OCI-LY1 (cell line): ENCODE results near the gene MPRIP.

Source experiments
- H2AFZ ChIP-seq: fragments of 200-600 bp; sonication (generic), shearing (Covaris generic); 2 replicates; pipeline ENCODE4 v1.6.0; 2014; ENCODE audit warnings: antibody characterized with exemption, mild to moderate bottlenecking, low read length
- H3F3A ChIP-seq: fragments of 200-600 bp; sonication (generic), shearing (Covaris generic); 2 replicates; pipeline ENCODE4 v1.6.0; 2014; ENCODE audit warnings: mild to moderate bottlenecking, antibody characterized with exemption, low read length, moderate library complexity; ENCODE audit not compliant: insufficient read depth
- H3K27ac ChIP-seq: fragments of 200-600 bp; sonication (generic); 2 replicates; pipeline ENCODE4 v1.5.1; 2014; ENCODE audit warnings: low read length, mixed run types, mild to moderate bottlenecking, low read depth; ENCODE audit not compliant: poor library complexity, severe bottlenecking
- H3K27me3 ChIP-seq: fragments of 200-600 bp; sonication (generic); 2 replicates; pipeline ENCODE4 v1.6.0; 2014; ENCODE audit warnings: antibody characterized with exemption, mild to moderate bottlenecking, low read length, moderate library complexity; ENCODE audit not compliant: insufficient read depth
- H3K36me3 ChIP-seq: fragments of 200-600 bp; sonication (generic); 2 replicates; pipeline ENCODE4 v1.6.1; 2014; ENCODE audit warnings: mild to moderate bottlenecking, antibody characterized with exemption, low read length, moderate library complexity, mixed read lengths; ENCODE audit not compliant: insufficient read depth
- H3K4me1 ChIP-seq: fragments of 200-600 bp; sonication (generic); 2 replicates; pipeline ENCODE4 v1.5.1; 2014; ENCODE audit warnings: mild to moderate bottlenecking, low read length, moderate library complexity; ENCODE audit not compliant: insufficient read depth, severe bottlenecking
- H3K4me2 ChIP-seq: fragments of 200-600 bp; sonication (generic), shearing (Covaris generic); 2 replicates; pipeline ENCODE4 v1.6.1; 2014; ENCODE audit warnings: low read length
- H3K4me3 ChIP-seq: fragments of 200-600 bp; sonication (generic); 2 replicates; pipeline ENCODE4 v1.5.1; 2014; ENCODE audit warnings: low read length, low read depth, mild to moderate bottlenecking, mixed read lengths; ENCODE audit not compliant: poor library complexity, severe bottlenecking
- H3K79me2 ChIP-seq: fragments of 200-600 bp; shearing (Covaris generic); 2 replicates; pipeline ENCODE4 v1.6.1; 2016; ENCODE audit warnings: mixed run types, low read length, mixed read lengths; ENCODE audit not compliant: insufficient read depth
- H3K9ac ChIP-seq: fragments of 200-600 bp; sonication (generic), shearing (Covaris generic); 2 replicates; pipeline ENCODE4 v1.6.1; 2014; ENCODE audit warnings: mild to moderate bottlenecking, low read length, mixed read lengths
- H3K9me2 ChIP-seq: fragments of 200-600 bp; sonication (generic), shearing (Covaris generic); 2 replicates; pipeline ENCODE4 v1.6.1; 2014; ENCODE audit warnings: low read depth, mild to moderate bottlenecking, low read length, mixed read lengths
- H3K9me3 ChIP-seq: fragments of 200-600 bp; shearing (Covaris generic); 2 replicates; pipeline ENCODE4 v1.6.1; 2014; ENCODE audit warnings: low read length, mixed read lengths
- H4K20me1 ChIP-seq: fragments of 200-600 bp; sonication (generic), shearing (Covaris generic); 2 replicates; pipeline ENCODE4 v1.6.0; 2016; ENCODE audit warnings: mild to moderate bottlenecking, low read length; ENCODE audit not compliant: insufficient read depth
- CTCF ChIP-seq: fragments of 200-600 bp; sonication (generic), shearing (Covaris generic); IDR thresholded peaks from 2 replicates; pipeline ENCODE4 v1.5.1; 2017; ENCODE audit warnings: mild to moderate bottlenecking, antibody characterized with exemption, low read length, moderate library complexity, mixed read lengths
- EZH2 ChIP-seq: fragments of 200-600 bp; sonication (generic), shearing (Covaris generic); IDR thresholded peaks from 2 replicates; pipeline ENCODE4 v1.8.0; 2017; ENCODE audit warnings: borderline replicate concordance, mixed run types, mild to moderate bottlenecking, antibody characterized with exemption, low read length, moderate library complexity, mixed read lengths

Gene MPRIP

GRCh38 chr17:17127156-17127555, 84.9 kb downstream of the MPRIP start:
- no peak overlapping the region for H3K4me2 ChIP-seq
- no peaks in the 10 kb centered on the region for H3K9me2 ChIP-seq
- no peaks in the 10 kb centered on the region for H3K79me2 ChIP-seq
- no peak overlapping the region for H3K9ac ChIP-seq
- no peak overlapping the region for H3K4me3 ChIP-seq
- peaks cover 11% of the 10 kb centered on the region; the same call in 1 of the 2 replicates for H3K36me3 ChIP-seq
- no peak overlapping the region for H3K27ac ChIP-seq
- H3K4me1 ChIP-seq, result peaks cover 4% of the 10 kb centered on the region
- H3F3A ChIP-seq, result no peaks in the 10 kb centered on the region
- H4K20me1 ChIP-seq, result no peaks in the 10 kb centered on the region
- H2AFZ ChIP-seq, result no peak overlapping the region
- H3K9me3 ChIP-seq, result no peaks in the 10 kb centered on the region
- no peak for TF ChIP-seq CTCF
- TF ChIP-seq EZH2, result no peak
- no peaks in the 10 kb centered on the region for H3K27me3 ChIP-seq

DNA sequence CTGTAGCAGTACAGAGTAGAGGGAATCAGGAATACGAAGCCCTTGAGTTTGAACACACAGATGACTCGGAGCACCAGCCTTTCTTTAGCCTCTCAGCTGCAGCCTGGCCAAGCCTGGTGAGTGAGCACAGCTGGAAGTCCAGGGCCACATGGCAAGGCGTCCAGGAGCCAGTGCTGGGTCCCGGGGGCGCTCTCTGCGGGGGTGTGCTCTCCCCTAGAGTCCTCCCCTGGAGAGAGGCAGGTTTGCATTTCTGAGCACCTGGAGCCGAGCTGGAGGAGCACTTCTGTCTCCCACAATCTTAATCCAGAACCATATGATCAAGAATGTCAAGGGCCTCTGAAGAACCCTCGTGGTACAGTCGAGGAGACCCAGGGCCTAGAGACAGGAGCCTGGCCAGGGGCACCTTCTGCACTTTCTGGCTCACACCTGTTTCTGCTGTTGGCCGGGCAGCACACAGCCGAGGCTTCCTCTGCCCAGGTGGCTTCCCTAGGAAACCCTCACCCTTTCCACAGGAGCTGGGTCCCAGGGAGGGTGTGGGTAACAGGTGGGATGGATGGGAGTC, 85.6 kb downstream of the MPRIP start:
- Histone ChIP-seq H3K9me2 (no peaks in the 10 kb centered on the region), H3F3A (no peaks in the 10 kb centered on the region), H3K79me2 (no peaks in the 10 kb centered on the region), H3K27ac (no peak overlapping the region), H3K4me3 (no peak overlapping the region), H3K9ac (no peak overlapping the region), H3K9me3 (no peaks in the 10 kb centered on the region), H3K4me2 (no peak overlapping the region), H3K27me3 (no peaks in the 10 kb centered on the region), H2AFZ (no peak overlapping the region), H3K36me3 (peaks cover 16% of the 10 kb centered on the region; the same call in 1 of the 2 replicates), H4K20me1 (no peaks in the 10 kb centered on the region), H3K4me1 (peaks cover 3% of the 10 kb centered on the region)
- no peak for TF ChIP-seq CTCF
- TF ChIP-seq EZH2, result no peak

DNA sequence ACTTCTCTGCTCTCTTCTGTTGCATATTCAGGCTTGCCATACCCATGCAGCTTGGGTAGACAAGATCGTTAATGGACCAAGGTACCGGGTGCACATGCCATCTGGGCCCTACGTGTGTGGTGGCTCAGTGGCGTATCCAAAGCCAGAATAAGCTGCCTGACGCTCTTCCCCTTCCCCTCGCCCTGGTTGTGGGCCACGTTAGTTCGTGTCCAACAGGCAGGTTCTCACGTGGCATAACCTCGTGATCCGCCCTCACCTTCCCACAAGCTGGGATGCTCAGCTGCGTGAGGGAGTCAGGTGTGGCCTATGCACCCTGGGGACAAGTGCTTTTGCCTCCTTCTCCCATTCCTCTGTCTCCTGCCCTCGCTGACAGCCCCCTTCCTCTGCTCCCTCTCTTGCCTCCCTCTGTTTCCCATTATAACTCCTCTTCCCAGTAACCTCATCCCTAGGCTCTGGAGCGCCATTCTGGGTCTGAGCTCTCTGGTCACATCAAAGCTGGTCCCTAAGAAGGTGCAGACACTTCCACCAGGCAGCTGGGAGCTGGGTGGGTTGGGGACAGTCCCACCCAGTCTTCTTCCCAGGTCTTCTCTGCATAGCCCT, 86.3 kb downstream of the MPRIP start:
- H4K20me1 ChIP-seq, result no peaks in the 10 kb centered on the region
- H3K36me3 ChIP-seq, result peaks cover 21% of the 10 kb centered on the region; the same call in 1 of the 2 replicates
- TF ChIP-seq CTCF, result no peak
- TF ChIP-seq EZH2, result no peak
- no peak overlapping the region for H3K4me3 ChIP-seq
- no peaks in the 10 kb centered on the region for H3F3A ChIP-seq
- no peak overlapping the region for H3K27ac ChIP-seq
- no peak overlapping the region for H3K4me2 ChIP-seq
- no peaks in the 10 kb centered on the region for H3K79me2 ChIP-seq
- no peak overlapping the region for H3K9ac ChIP-seq
- H3K4me1 ChIP-seq, result no peaks in the 10 kb centered on the region
- no peaks in the 10 kb centered on the region for H3K9me2 ChIP-seq
- no peaks in the 10 kb centered on the region for H3K27me3 ChIP-seq
- no peaks in the 10 kb centered on the region for H3K9me3 ChIP-seq
- H2AFZ ChIP-seq, result no peak overlapping the region
